Psoas muscle (tissue), 8 donors: ENCODE results near the gene DISP3. TPM values are rescaled to one million over a fixed set of nuclear protein-coding genes. Genes with fewer than 3 reads are reported as not detected.

Source experiments
- ATAC-seq, 4 donors: fragments of 200-7000 bp; cut with Tn5 transposase; one replicate each; pipeline ENCODE4 v1.9.1; 2020; ENCODE audit warnings: moderate library complexity in 3 of 4, mild to moderate bottlenecking in 2 of 4
- DNase-seq, 2 donors: peaks; one replicate each; pipeline ENCODE4 v3.0.0-alpha.2; 2020
- H3K27ac ChIP-seq: fragments of 200-600 bp; one replicate; pipeline ENCODE4 v1.8.0; 2022
- H3K27me3 ChIP-seq, 3 donors: fragments of 200-600 bp in 1 of 3; one replicate each; pipeline versions ENCODE4 v1.6.1 to v1.8.0; 2013 to 2022; ENCODE audit warnings: low read length in 2 of 3, mild to moderate bottlenecking in 2 of 3, moderate library complexity in 1 of 3; ENCODE audit not compliant: insufficient read depth in 3 of 3
- H3K36me3 ChIP-seq, 2 donors: fragments of 200-600 bp in 1 of 2; one replicate each; pipeline versions ENCODE4 v1.6.1 to v1.8.0; 2013 to 2022; ENCODE audit warnings: low read depth in 1 of 2, mild to moderate bottlenecking in 1 of 2, moderate library complexity in 1 of 2; ENCODE audit not compliant: insufficient read depth in 1 of 2
- H3K4me1 ChIP-seq: fragments of 200-600 bp; one replicate; pipeline ENCODE4 v1.8.0; 2022
- H3K4me3 ChIP-seq: fragments of 200-600 bp; one replicate; pipeline ENCODE4 v1.8.0; 2022; ENCODE audit warnings: mild to moderate bottlenecking
- H3K9me3 ChIP-seq: fragments of 200-600 bp; one replicate; pipeline ENCODE4 v1.8.0; 2022
- CTCF ChIP-seq: fragments of 200-600 bp; IDR thresholded peaks from one replicate; pipeline ENCODE4 v1.8.0; 2022; ENCODE audit warnings: antibody characterized with exemption
- WGBS, 3 donors: extraction: QIAGEN DNeasy Blood & Tissue Kit; methylation state at CpG; one replicate each; pipeline versions ENCODE4 v1.1.6 to v1.1.7; 2013; 5-methylcytosine and 5-hydroxymethylcytosine counted together
- intact Hi-C, 2 donors: fragments of 100-400 bp; cut with DNase I; formaldehyde crosslinking; loops; one replicate each; pipeline versions ENCODE4 v1.11.0 to v1.14.2; 2022
- polyA plus RNA-seq, 3 donors: library from polyadenylated mRNA; stranded (reverse); fragments of 200-250 nt; gene quantifications; one replicate each; pipeline ENCODE4 v1.2.3, GENCODE V29; 2013
- total RNA-seq, 4 donors: library from RNA; stranded (reverse); fragmentation: NEBNext Ultra II Directional in 2 of 4; extraction: Animal tissue kit (Norgen Biotek cat#: 25700) in 2 of 4; gene quantifications; one replicate each; pipeline versions ENCODE4 v1.2.1 to v1.2.4, GENCODE V29; 2021 to 2023
- donor health status: healthy with polysubstance abuse.
- donor health status: DM: no; HTN: no; CAD: no; lungs with moderate emphysema.
- donor health status: Bipolar disorder and iron deficiency.
- donor health status: healthy.
- donor health status: DM: yes; HTN: yes; CAD: no.
- donor health status: DM: no; HTN: no; CAD: no.
- donor health status: DM: no; HTN: no; CAD: no.
- donor health status: DM: yes; HTN: yes; CAD: no.

The DISP3 gene
- total and polyA plus RNA-seq, 7 donors, result 0.01 to 0.04 (median 0.02) TPM; not detected in 3

- H3K36me3 ChIP-seq, result no peaks in the 10 kb centered on the region
- peaks cover 21% of the 10 kb centered on the region for H3K9me3 ChIP-seq
- WGBS, 3 donors, result 61 to 65% (median 62%) methylated on average over 2 of the region's 2 CpGs
- intact Hi-C loops, result no loop called here
- H3K27ac ChIP-seq, result no peak overlapping the region
- no peaks in the 10 kb centered on the region for H3K4me1 ChIP-seq
- ATAC-seq (no peak), DNase-seq (no peak)
- peaks cover 0 to 9% (median 2%) of the 10 kb centered on the region in 3 donors for H3K27me3 ChIP-seq
- TF ChIP-seq CTCF, result no peak
- H3K4me3 ChIP-seq, result no peak overlapping the region
Observed at GRCh38 chr1:11507309-11507708, 28.4 kb downstream of the DISP3 start.

GRCh38 chr1:11513681-11514080 lies 34.7 kb downstream of the DISP3 start:
- H3K4me1 ChIP-seq, result no peaks in the 10 kb centered on the region
- 82 to 87% (median 86%) methylated on average over 1 of the region's 1 CpG for WGBS, 3 donors
- H3K4me3 ChIP-seq, result no peak overlapping the region
- DNase-seq, result no peak
- peaks cover 0 to 14% (median 0%) of the 10 kb centered on the region in 3 donors for H3K27me3 ChIP-seq
- no peak overlapping the region for H3K27ac ChIP-seq
- TF ChIP-seq CTCF, result no peak
- no peak for ATAC-seq
- no peaks in the 10 kb centered on the region for H3K9me3 ChIP-seq
- H3K36me3 ChIP-seq, result no peaks in the 10 kb centered on the region
- intact Hi-C loops, result no loop called here

- no peak for TF ChIP-seq CTCF
- intact Hi-C loops, result no loop called here
Observed at GRCh38 chr1:11514366-11514765, 35.4 kb downstream of the DISP3 start.

GRCh38 chr1:11515368-11516300 lies 36.7 kb downstream of the DISP3 start:
- no peak overlapping the region for H3K4me3 ChIP-seq
- ATAC-seq (no peak), DNase-seq (no peak)
- TF ChIP-seq CTCF, result no peak
- no peaks in the 10 kb centered on the region for H3K36me3 ChIP-seq
- no peaks in the 10 kb centered on the region for H3K9me3 ChIP-seq
- H3K27me3 ChIP-seq, result peaks cover 0 to 14% (median 0%) of the 10 kb centered on the region in 3 donors
- H3K4me1 ChIP-seq, result no peaks in the 10 kb centered on the region
- no peak overlapping the region for H3K27ac ChIP-seq
- WGBS, 3 donors, result 87 to 91% (median 89%) methylated on average over 21 of the region's 21 CpGs
- intact Hi-C loops, result no loop called here

More at GRCh38 chr1:11514366-11514765, 35.4 kb downstream of the DISP3 start:
- no peaks in the 10 kb centered on the region for H3K9me3 ChIP-seq
- ATAC-seq (no peak), DNase-seq (no peak)
- H3K27me3 ChIP-seq, result peaks cover 0 to 14% (median 0%) of the 10 kb centered on the region in 3 donors
- H3K36me3 ChIP-seq, result no peaks in the 10 kb centered on the region
- no peak overlapping the region for H3K27ac ChIP-seq
- H3K4me3 ChIP-seq, result no peak overlapping the region
- no peaks in the 10 kb centered on the region for H3K4me1 ChIP-seq
- 80 to 88% (median 84%) methylated on average over 4 of the region's 4 CpGs for WGBS, 3 donors
